ENCODE data around the gene SYNGR1. TPM values are rescaled to one million over a fixed set of nuclear protein-coding genes. Genes with fewer than 3 reads are reported as not detected.

SYNGR1 gene
- total RNA-seq, 1 donor: 3.6 TPM

DNA sequence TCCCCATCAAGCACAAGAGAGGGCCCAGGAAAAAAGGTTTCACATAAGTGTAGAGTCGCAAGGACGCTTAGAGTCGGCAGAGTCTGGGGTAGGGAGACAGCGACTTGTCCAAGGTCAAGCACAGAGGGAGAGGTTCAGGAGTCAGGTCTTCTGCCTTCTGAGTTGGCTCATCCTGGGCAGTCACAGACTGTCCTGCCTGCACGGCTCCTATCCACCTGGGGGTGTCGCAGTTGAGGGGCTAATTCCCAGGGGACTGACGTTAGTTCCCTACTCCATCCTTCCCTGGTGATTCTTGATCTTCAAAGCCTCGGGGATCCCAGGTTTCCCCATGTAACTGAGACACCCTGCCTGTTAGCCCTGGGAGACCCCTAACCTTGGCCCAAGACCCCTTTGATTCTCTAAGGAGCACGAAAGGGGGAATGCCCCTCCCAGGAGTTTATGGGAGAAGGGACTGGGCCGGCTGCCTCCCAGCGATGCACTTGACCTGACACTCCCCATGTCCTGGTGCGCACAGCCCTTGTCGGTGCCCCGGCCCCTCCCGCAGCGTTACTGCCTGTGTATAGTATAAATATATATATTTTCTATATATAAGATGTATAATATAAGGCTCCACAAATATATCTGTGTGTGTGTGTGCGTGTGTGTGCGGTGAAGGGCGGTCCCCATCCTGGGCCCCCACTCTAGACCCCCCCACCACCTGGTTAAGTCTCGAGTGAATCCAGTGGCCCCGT lies 35.1 kb downstream of the SYNGR1 start:
- TF ChIP-seq, protein P1, sequence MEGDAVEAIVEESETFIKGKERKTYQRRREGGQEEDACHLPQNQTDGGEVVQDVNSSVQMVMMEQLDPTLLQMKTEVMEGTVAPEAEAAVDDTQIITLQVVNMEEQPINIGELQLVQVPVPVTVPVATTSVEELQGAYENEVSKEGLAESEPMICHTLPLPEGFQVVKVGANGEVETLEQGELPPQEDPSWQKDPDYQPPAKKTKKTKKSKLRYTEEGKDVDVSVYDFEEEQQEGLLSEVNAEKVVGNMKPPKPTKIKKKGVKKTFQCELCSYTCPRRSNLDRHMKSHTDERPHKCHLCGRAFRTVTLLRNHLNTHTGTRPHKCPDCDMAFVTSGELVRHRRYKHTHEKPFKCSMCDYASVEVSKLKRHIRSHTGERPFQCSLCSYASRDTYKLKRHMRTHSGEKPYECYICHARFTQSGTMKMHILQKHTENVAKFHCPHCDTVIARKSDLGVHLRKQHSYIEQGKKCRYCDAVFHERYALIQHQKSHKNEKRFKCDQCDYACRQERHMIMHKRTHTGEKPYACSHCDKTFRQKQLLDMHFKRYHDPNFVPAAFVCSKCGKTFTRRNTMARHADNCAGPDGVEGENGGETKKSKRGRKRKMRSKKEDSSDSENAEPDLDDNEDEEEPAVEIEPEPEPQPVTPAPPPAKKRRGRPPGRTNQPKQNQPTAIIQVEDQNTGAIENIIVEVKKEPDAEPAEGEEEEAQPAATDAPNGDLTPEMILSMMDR (IDR thresholded peaks at IDR 0.05; ENCODE audit: extremely low read depth, low read depth, low read length): peak; percentile 17
- Histone ChIP-seq H2AFZ (ENCODE audit: low read length) (no peak overlapping the region), H3K4me2 (ENCODE audit: insufficient read depth, low read length) (no peak overlapping the region), H3K79me2 (ENCODE audit: insufficient read depth, low read length) (no peaks in the 10 kb centered on the region), H3K4me3 (ENCODE audit: insufficient read depth, low read length) (no peak overlapping the region), H3K4me1 (ENCODE audit: insufficient read depth, low read length) (no peaks in the 10 kb centered on the region), H3K27ac (ENCODE audit: low read depth, low read length) (no peak overlapping the region), H3K9me3 (ENCODE audit: low read depth, low read length) (no peaks in the 10 kb centered on the region), H3K27me3 (ENCODE audit: insufficient read depth, low read length) (peaks cover 6% of the 10 kb centered on the region), H3K36me3 (ENCODE audit: insufficient read depth, low read length) (no peaks in the 10 kb centered on the region), H4K20me1 (ENCODE audit: insufficient read depth, low read length) (no peaks in the 10 kb centered on the region)
- peak; percentile 80 for DNase-seq (ENCODE audit: insufficient read length, low spot score, missing footprints)

DNA sequence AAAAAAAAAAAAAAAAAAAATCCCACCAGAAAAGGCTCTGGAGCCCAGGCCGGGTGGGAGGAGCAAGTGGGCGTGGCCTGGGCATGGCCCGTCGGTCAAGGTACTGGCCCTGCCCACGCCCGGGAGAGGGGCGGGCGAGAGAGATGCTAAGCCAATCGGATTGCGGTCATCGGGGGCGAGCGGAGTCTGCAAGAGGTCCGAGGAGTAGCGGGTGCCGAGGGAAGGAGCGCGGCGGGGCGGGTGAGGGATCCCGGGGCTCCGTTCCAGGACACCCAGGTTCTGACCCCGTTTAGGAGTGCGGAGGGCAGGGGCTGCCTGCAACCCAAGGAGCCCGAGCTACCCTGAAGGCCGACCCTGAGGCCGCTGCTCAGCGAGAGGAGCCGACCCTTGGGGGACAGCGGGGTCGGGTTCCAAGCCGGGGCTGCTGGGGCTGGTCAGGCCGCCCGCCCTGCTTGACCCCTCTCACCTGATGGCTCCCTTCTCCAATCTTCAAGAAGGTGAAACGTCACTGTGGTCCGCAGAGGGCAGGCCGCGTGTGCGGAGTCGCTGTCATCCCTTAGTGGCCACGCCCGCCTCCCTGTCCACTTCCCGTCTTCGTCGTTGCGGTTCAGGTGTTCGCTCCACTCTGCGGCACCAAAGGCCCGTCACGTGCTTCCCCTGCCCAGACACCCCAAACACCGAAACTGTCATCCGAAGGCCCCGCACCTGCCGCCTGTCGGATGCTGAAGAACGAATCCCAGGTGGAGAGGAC lies 38.6 kb downstream of the SYNGR1 start:
- Histone ChIP-seq H4K20me1 (ENCODE audit: insufficient read depth, low read length) (no peaks in the 10 kb centered on the region), H3K9me3 (ENCODE audit: low read depth, low read length) (no peaks in the 10 kb centered on the region), H3K4me3 (ENCODE audit: insufficient read depth, low read length) (peak overlapping the region; percentile 68), H3K4me2 (ENCODE audit: insufficient read depth, low read length) (peak overlapping the region; percentile 83), H3K4me1 (ENCODE audit: insufficient read depth, low read length) (no peaks in the 10 kb centered on the region), H3K36me3 (ENCODE audit: insufficient read depth, low read length) (no peaks in the 10 kb centered on the region), H3K79me2 (ENCODE audit: insufficient read depth, low read length) (no peaks in the 10 kb centered on the region), H3K27ac (ENCODE audit: low read depth, low read length) (no peak overlapping the region), H2AFZ (ENCODE audit: low read length) (peak overlapping the region; percentile 87), H3K27me3 (ENCODE audit: insufficient read depth, low read length) (peaks cover 6% of the 10 kb centered on the region)
- TF ChIP-seq, protein P1 (IDR thresholded peaks at IDR 0.05; ENCODE audit: extremely low read depth, low read depth, low read length): no peak
- peak; percentile 98 for DNase-seq (ENCODE audit: insufficient read length, low spot score, missing footprints)

DNA sequence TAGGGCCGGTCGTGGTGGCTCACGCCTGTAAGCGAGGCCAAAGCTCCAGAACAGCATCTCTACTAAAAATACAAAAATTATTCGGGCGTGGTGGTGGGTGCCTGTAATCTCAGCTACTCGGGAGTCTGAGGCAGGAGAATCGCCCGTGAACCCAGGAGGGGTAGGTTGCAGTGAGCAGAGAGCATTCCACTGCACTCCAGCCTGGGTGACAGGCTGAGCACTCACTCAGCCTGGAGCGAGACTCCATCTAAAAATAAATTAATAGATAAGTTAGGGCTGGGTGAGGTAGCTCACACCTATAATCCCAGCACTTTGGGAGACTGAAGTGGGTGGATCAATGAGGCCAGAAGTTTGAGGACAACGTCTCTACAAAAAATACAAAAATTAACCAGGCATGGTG lies 39.6 kb downstream of the SYNGR1 start:
- H4K20me1 ChIP-seq (ENCODE audit: insufficient read depth, low read length): no peaks in the 10 kb centered on the region
- H3K27me3 ChIP-seq (ENCODE audit: insufficient read depth, low read length): peaks cover 6% of the 10 kb centered on the region
- H3K4me1 ChIP-seq (ENCODE audit: insufficient read depth, low read length): no peaks in the 10 kb centered on the region
- H2AFZ ChIP-seq (ENCODE audit: low read length): no peak overlapping the region
- no peak for DNase-seq (ENCODE audit: insufficient read length, low spot score, missing footprints)
- no peaks in the 10 kb centered on the region for H3K36me3 ChIP-seq (ENCODE audit: insufficient read depth, low read length)
- no peak overlapping the region for H3K4me2 ChIP-seq (ENCODE audit: insufficient read depth, low read length)
- no peak overlapping the region for H3K4me3 ChIP-seq (ENCODE audit: insufficient read depth, low read length)
- no peaks in the 10 kb centered on the region for H3K9me3 ChIP-seq (ENCODE audit: low read depth, low read length)
- H3K27ac ChIP-seq (ENCODE audit: low read depth, low read length): no peak overlapping the region
- TF ChIP-seq, protein P1 (IDR thresholded peaks at IDR 0.05; ENCODE audit: extremely low read depth, low read depth, low read length): no peak
- H3K79me2 ChIP-seq (ENCODE audit: insufficient read depth, low read length): no peaks in the 10 kb centered on the region

DNA sequence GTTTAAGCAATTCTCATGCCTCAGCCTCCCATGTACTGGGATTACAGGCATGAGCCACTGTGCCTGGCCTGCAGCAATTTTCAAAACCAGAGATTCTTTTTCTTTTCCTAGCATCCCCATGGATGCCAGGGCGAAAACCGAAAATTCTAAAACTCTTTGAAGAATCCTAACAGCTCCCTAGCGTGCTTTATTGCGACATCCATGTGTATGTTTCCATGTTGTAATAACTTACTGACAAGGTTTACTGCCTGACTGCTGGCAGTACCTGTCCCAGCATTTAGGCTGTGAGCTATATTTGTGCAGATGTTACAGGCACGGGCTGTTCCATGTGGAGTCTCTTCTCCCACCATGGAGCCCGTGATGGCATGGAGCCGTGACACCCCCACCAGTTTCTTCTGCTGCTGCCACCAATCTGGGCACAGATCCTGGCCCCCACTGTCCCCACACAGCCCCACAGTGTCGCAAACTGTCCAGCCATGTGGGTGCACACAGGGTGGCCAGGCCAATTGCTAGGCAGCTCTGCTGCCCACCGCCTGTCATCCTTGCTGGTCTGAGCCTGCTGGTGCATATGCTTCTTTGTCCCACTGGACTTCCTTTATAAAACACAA lies 42.7 kb downstream of the SYNGR1 start:
- Histone ChIP-seq H3K9me3 (ENCODE audit: low read depth, low read length) (no peaks in the 10 kb centered on the region), H3K4me1 (ENCODE audit: insufficient read depth, low read length) (no peaks in the 10 kb centered on the region), H3K36me3 (ENCODE audit: insufficient read depth, low read length) (no peaks in the 10 kb centered on the region), H3K79me2 (ENCODE audit: insufficient read depth, low read length) (no peaks in the 10 kb centered on the region), H3K27ac (ENCODE audit: low read depth, low read length) (no peak overlapping the region), H4K20me1 (ENCODE audit: insufficient read depth, low read length) (no peaks in the 10 kb centered on the region), H2AFZ (ENCODE audit: low read length) (no peak overlapping the region), H3K27me3 (ENCODE audit: insufficient read depth, low read length) (peaks cover 3% of the 10 kb centered on the region), H3K4me2 (ENCODE audit: insufficient read depth, low read length) (no peak overlapping the region), H3K4me3 (ENCODE audit: insufficient read depth, low read length) (no peak overlapping the region)
- DNase-seq (ENCODE audit: insufficient read length, low spot score, missing footprints): no peak
- TF ChIP-seq, protein P1 (IDR thresholded peaks at IDR 0.05; ENCODE audit: extremely low read depth, low read depth, low read length): no peak
